Epithelial cell of esophagus (primary cell): ENCODE data around the gene ST7L.

ENCODE experiments used
- DNase-seq: peaks from one replicate; pipeline ENCODE4 v3.0.0; 2010; ENCODE audit warnings: low read depth
- H3K4me3 ChIP-seq: 2 replicates; pipeline ENCODE4 v1.5.1; 2011; ENCODE audit warnings: mild to moderate bottlenecking, low read length, control low read depth
- TF ChIP-seq, protein P1 (sequence below): IDR thresholded peaks from 2 replicates; pipeline ENCODE4 v1.5.1; 2011; ENCODE audit warnings: low read depth, mild to moderate bottlenecking, low read length, control low read depth, inconsistent platforms; ENCODE audit not compliant: insufficient read depth; ENCODE audit errors: missing control alignments

ST7L gene

DNA sequence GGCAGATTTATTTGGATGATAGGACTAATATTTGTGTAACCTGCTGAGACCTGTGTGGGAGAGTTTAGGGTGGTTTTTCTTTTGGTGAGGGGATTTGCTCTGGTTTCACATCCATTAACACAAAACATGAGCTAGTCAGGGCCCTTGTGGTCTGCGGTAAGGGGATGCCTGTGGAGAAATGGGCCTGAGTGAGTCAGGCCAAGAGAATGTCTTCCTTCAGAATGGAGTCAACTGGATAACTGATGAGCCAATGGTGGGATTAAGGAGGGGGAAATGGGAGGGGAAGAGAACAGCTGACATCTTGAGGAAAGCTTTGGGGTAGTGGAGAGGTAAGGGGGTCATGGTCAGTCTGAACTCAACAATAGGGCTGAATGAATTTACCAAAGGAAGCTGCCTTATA lies 96.3 kb downstream of the ST7L start:
- no peak overlapping the region for H3K4me3 ChIP-seq
- TF ChIP-seq, protein P1, sequence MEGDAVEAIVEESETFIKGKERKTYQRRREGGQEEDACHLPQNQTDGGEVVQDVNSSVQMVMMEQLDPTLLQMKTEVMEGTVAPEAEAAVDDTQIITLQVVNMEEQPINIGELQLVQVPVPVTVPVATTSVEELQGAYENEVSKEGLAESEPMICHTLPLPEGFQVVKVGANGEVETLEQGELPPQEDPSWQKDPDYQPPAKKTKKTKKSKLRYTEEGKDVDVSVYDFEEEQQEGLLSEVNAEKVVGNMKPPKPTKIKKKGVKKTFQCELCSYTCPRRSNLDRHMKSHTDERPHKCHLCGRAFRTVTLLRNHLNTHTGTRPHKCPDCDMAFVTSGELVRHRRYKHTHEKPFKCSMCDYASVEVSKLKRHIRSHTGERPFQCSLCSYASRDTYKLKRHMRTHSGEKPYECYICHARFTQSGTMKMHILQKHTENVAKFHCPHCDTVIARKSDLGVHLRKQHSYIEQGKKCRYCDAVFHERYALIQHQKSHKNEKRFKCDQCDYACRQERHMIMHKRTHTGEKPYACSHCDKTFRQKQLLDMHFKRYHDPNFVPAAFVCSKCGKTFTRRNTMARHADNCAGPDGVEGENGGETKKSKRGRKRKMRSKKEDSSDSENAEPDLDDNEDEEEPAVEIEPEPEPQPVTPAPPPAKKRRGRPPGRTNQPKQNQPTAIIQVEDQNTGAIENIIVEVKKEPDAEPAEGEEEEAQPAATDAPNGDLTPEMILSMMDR = no peak
- DNase-seq = peak; percentile 81

- no peak for DNase-seq
- H3K4me3 ChIP-seq = no peak overlapping the region
- TF ChIP-seq, protein P1 = no peak
Observed at GRCh38 chr1:112520166-112520565, 98.8 kb downstream of the ST7L start.

GRCh38 chr1:112518186-112518585 lies 100.8 kb downstream of the ST7L start:
- TF ChIP-seq, protein P1 = no peak
- DNase-seq = no peak
- H3K4me3 ChIP-seq = no peak overlapping the region

GRCh38 chr1:112517646-112518045 lies 101.3 kb downstream of the ST7L start:
- DNase-seq = no peak
- H3K4me3 ChIP-seq = no peak overlapping the region
- TF ChIP-seq, protein P1 = no peak

DNA sequence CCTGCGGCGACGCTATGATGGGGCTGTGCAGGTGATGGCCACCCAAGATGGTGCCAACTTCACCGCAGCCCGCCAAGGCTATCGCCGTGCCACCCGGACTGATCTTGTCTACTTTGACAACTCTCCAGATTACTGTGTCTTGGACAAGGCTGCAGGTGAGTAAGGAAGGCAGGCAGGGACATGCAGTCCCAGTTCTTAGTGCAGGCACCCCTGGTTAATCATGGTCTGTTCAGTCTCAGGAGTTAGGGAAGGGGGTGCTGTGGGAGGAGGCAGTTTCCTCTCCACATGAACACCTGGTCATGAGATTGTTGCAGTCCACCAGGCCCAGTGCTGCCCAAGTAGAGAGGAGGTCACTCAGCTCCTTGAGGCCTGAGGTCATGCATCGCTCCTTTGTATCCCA lies 101.7 kb downstream of the ST7L start:
- TF ChIP-seq, protein P1 = no peak
- DNase-seq = peak; percentile 92
- no peak overlapping the region for H3K4me3 ChIP-seq

DNA sequence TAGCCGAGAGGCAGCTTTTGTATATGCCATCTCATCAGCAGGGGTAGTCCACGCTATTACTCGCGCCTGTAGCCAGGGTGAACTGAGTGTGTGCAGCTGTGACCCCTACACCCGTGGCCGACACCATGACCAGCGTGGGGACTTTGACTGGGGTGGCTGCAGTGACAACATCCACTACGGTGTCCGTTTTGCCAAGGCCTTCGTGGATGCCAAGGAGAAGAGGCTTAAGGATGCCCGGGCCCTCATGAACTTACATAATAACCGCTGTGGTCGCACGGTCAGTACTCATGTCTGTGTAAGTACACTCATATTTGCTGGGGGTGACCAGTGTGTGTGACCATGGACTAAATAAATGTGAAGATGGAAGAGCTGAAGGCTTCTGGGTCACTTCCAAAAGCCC lies 102.8 kb downstream of the ST7L start:
- H3K4me3 ChIP-seq = no peak overlapping the region
- TF ChIP-seq, protein P1 = no peak
- no peak for DNase-seq

- TF ChIP-seq, protein P1 = no peak
- H3K4me3 ChIP-seq = no peak overlapping the region
- DNase-seq = no peak
Observed at GRCh38 chr1:112515311-112516009, 103.5 kb downstream of the ST7L start.
